WI38 (cell line): Measurements from ENCODE around the gene TSSK6.

Source experiments
- H3K4me3 ChIP-seq: 2 replicates; pipeline ENCODE4 v1.5.1; 2011; ENCODE audit warnings: low read depth, mild to moderate bottlenecking, control low read depth, low read length
- TF ChIP-seq, protein P1 (sequence below): IDR thresholded peaks from 2 replicates; pipeline ENCODE4 v1.5.1; 2012; ENCODE audit warnings: low read depth, mild to moderate bottlenecking, control low read depth, low read length

The TSSK6 gene

DNA sequence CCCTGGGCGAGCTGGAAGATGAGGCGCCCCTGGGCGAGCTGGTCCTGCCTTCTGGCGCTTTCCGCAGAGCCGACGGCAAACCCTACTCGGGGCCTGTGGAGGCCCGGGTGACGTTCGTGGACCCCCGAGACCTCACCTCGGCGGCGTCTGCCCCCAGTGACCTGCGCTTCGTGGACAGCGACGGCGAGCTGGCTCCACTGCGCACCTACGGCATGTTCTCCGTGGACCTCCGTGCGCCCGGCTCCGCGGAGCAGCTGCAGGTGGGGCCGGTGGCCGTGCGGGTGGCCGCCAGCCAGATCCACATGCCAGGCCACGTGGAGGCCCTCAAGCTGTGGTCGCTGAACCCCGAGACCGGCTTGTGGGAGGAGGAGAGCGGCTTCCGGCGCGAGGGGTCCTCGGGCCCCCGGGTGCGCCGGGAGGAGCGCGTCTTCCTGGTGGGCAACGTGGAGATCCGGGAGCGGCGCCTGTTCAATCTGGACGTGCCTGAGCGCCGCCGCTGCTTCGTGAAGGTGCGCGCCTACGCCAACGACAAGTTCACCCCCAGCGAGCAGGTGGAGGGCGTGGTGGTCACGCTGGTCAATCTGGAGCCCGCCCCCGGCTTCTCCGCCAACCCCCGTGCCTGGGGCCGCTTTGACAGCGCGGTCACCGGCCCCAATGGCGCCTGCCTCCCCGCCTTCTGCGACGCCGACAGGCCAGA, 29.1 kb upstream of the TSSK6 start:
- H3K4me3 ChIP-seq, result no peak overlapping the region
- TF ChIP-seq, protein P1, sequence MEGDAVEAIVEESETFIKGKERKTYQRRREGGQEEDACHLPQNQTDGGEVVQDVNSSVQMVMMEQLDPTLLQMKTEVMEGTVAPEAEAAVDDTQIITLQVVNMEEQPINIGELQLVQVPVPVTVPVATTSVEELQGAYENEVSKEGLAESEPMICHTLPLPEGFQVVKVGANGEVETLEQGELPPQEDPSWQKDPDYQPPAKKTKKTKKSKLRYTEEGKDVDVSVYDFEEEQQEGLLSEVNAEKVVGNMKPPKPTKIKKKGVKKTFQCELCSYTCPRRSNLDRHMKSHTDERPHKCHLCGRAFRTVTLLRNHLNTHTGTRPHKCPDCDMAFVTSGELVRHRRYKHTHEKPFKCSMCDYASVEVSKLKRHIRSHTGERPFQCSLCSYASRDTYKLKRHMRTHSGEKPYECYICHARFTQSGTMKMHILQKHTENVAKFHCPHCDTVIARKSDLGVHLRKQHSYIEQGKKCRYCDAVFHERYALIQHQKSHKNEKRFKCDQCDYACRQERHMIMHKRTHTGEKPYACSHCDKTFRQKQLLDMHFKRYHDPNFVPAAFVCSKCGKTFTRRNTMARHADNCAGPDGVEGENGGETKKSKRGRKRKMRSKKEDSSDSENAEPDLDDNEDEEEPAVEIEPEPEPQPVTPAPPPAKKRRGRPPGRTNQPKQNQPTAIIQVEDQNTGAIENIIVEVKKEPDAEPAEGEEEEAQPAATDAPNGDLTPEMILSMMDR, result no peak

DNA sequence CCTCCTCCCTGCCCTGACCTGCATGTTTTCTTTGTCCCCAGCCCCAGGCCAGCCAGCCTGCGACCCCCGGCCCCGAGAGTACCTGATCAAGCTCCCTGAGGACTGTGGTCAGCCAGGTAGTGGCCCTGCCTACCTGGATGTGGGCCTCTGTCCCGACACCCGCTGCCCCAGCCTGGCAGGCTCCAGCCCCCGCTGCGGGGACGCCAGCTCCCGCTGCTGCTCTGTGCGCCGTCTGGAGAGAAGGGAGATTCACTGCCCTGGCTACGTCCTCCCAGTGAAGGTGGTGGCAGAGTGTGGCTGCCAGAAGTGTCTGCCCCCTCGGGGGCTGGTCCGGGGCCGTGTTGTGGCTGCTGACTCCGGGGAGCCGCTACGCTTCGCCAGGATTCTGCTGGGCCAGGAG, 28.3 kb upstream of the TSSK6 start:
- no peak overlapping the region for H3K4me3 ChIP-seq
- TF ChIP-seq, protein P1, result no peak

DNA sequence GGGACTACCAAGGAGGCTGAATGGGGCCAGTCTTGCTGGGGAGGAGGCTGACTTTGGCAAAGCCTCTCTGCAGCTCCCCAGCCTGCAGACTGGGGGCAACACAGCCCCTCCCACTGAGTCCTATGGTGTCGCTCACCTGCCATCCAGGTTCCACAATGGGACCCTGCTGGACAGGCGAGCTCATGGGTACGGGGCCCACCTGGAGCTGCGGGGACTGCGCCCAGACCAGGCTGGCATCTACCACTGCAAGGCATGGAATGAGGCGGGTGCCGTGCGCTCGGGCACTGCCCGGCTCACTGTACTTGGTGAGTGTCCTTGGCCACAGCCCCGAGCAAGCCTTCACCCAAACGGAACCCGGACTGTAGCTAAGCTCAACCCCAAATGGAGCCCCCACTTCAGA, 27.8 kb upstream of the TSSK6 start:
- TF ChIP-seq, protein P1, result no peak
- H3K4me3 ChIP-seq, result no peak overlapping the region

DNA sequence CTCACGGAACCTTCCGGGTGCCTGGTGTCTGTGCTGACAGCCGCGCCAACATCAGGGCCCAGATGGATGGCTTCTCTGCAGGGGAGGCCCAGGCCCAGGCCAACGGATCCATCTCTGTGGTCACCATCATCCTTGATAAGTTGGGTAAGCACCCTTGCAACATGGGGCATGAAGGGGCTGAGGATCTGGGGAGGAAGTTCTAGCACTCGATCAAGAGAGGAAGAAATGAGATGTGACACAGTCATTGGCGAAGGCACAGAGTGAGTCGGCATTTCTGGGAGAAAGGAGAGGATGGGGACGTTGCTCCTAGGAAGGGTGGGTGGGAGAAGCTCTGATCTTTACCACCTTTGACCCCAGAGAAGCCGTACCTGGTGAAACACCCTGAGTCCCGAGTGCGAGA, 27.2 kb upstream of the TSSK6 start:
- no peak overlapping the region for H3K4me3 ChIP-seq
- TF ChIP-seq, protein P1, result no peak

DNA sequence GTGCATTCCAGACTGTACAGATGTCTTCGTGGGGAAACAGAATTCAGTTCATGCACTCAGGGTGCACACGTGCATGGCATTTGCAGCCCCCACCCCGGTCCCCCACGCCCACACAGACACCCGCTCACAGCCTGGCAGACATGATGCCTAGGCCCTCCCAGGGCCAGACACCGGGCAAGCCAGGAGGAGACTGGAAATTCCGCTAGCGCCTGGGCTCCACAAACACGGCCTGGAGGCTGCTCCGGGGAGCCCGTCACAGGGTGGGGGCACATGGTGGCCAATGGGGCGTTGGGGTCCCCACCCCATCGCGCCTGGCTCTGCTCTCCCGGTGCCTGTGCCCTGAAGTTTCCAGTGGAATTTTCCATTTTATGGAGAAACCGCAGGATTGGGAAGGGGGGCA, 26.3 kb upstream of the TSSK6 start:
- no peak overlapping the region for H3K4me3 ChIP-seq
- TF ChIP-seq, protein P1, result no peak

DNA sequence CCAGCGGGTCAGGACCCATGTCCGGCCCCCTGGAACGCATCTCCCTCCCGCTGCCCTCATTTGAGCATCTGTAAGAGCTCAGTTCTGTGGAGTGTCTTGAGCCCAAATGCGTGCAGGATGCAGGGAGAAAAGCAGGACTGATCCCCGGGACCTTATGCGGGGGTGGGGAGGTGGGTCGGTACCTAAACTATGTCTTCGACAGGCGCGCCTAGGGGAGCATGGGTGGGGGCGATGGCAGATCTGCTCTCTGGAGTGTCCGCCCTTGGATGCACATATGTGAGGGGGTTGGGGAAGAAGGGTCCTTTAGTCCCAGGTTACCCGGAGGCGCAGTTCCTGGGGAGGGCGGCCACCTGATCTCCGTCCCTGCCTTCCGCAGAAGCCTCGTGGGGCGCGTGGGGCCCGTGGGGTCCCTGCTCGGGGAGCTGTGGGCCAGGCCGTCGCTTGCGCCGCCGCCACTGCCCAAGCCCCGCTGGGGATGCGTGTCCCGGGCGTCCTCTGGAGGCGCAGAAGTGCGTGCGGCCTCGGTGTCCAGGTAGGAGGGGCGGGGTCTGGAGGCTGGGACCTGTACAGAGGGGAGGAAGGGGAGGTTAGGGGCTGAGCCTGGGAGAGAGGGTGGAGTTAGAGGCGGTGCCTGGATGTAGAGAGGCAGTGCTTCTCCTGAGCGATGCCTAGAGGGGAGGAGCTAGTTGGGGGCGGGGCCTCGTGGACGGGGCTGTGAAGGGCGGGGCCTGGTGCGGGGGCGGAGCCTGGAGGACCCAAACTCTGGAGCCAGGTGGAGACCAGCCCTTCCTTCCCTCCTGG, 25.6 kb upstream of the TSSK6 start:
- TF ChIP-seq, protein P1, result no peak
- H3K4me3 ChIP-seq, result no peak overlapping the region

DNA sequence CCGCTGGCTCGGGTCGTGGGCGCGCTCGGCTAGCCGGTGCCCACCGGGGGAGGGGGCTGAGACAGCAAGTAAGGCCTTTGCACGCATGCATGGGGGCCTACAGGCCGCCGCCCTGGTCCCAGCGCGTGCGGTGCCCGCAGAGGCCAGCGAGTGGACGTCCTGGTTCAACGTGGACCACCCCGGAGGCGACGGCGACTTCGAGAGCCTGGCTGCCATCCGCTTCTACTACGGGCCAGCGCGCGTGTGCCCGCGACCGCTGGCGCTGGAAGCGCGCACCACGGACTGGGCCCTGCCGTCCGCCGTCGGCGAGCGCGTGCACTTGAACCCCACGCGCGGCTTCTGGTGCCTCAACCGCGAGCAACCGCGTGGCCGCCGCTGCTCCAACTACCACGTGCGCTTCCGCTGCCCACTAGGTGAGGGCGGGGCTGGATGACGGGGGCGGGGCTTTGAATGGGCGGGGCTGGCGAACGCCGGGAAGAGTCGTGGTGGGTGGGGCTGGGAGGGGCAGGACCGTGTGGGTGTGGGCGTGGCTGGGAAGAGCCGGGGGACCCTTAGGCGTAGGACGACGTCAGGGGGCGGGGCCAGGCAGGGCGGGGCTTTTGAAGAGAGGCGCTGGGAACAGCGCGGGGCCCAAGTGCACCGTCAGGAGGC, 24.8 kb upstream of the TSSK6 start:
- H3K4me3 ChIP-seq, result no peak overlapping the region
- TF ChIP-seq, protein P1, result no peak
